GM19351 (cell line): ENCODE results near the gene SH3BGR.

Experiments
- ATAC-seq: cut with Tn5 transposase; IDR thresholded peaks from one replicate; pipeline ENCODE4 v1.9.1; 2021; ENCODE audit warnings: mild to moderate bottlenecking, moderate library complexity; ENCODE audit not compliant: unreplicated experiment

SH3BGR gene

DNA sequence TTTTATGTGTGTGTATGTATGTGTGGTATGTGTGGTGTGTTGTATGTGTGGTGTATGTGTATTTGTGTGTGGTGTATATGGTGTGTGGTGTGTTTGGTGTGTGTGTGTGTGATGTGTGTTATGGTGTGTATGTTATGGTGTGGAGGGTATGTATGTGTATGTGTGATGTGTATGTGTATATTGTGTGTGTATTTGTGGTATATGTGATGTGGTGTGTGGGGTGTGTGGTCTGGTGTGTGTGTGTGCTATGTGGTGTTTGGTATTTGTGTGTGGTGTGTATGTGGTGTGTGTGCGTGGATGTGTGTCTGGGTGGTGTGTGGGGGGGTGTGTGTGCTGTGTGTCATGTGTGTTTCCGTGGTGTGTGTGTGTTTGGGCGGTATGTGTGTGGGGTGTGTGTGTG lies 59.3 kb downstream of the SH3BGR start:
- no peak for ATAC-seq

DNA sequence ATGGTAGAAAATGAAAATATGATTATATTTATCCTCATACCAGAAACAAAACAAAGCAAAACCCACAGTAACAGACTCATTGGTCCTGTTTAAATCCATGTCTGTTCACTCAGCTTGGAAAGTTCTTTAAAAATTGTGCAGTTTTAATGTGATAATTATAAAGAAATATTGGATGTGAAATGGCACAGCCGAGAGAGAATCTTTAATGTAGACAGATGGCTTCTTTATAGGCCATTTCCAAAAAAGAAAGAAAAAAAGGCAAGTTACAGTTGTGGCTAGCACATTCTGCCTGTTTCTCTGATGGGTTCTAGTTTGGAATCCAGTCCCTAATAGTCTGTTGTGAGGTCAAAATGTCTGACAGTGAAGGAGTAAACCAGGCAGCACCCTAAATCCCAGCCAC lies 62.0 kb downstream of the SH3BGR start:
- ATAC-seq: no peak

DNA sequence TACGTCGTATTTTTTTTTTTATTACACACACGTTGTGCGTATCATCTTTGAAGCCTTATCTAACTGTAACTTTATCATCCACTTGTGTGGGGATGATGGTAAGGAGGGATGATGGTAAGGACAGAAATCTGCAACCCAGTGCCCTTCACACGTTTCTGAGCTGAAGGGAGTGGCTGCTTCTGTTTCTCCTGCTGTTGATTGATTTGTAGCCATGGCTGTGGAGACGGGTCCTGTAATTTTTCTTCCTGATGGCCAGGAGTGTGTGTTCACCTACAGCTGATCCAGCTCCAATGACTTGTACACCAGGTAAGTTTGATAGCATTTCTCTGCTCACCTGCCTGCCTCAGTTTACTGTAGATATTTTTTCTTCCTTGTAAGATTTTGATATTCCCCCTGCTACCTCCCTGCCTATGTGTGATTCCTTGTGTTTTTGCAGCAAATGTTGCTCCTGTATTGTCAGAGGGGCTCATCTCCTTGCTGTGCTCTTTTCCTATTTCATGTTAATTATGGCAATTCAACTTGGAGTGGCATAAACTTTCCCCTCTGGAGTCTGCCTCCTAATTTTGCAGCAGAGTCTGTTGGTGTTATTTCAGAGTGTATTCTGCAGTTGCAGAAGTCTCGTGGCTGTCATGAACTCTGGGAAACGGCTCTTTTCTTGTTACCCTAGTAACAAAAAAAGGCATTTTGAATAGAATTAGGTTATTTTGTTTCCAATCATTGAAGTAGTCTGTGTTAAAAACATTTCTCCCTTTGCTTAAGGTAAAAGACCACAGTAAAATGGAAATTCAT lies 64.1 kb downstream of the SH3BGR start:
- no peak for ATAC-seq

DNA sequence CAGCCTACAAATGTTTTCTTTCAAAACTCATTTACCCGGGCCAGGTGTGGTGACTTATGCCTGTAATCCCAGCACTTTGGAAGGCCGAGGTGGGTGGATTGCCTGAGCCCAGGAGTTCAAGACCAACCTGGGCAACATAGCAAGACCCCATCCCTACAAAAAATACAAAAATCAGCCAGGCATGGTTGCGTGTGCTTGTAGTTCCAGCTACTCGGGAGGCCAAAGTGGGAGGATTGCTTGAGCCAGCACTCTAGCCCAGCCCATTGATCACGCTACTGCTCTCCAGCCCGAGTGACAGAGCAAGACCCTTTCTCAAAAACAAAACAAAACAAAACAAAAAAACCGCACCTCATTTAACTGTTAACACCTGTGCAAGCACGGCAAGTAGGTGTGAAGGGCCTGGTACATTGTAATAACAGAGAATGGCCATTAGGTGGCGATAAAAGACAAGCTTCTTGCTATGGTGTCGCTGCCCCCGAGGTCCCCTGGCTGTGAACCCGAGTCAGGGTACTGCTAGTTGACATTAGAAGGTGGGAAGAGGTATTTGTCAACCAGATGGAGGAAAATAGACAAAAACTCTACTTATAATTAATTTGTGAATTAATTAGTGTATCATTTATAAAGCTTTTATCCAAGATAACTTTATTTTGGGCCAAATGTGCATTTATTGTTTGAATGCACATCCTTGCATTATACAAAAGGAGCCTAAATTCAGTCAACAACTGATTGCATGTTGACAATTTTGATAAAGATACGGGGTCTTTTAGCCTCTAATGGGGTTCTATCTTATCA lies 66.5 kb downstream of the SH3BGR start:
- peak; percentile 73 for ATAC-seq

DNA sequence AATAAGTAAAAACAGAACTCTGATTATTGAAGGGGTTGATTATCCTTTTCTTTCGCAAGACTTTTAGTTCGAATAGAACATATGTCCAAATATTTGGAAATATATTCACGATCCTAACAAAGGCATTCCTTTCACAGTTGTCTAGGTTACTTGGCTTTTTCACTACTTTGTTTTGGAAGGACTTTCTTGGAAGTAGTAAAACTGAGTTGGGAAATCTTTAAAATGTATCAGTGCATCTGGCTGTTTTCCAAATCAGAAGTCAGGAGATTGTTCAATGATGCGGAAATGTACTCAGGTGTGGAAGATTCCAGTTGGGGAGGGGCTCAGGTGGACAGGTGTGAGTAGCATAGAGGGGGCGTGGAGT lies 67.1 kb downstream of the SH3BGR start:
- ATAC-seq: no peak

DNA sequence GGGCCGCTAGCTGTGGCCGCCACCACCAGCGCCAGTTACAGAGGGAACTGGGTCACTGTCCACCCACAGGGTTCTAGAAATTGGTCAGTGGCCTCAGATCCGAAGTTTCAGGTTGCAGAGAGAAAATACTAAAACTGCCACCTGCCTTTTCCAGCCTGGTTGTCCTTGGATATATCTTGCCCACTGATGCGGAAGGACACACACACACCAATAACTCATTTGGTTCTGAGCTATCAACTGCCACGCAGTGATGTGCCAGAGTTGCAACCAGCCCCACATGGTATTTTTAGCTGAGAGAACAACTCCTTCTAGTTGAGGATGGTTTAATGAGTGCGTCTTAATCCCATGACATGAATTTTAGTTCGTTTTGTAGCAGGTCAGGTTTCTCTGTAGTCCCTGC lies 68.1 kb downstream of the SH3BGR start:
- no peak for ATAC-seq

DNA sequence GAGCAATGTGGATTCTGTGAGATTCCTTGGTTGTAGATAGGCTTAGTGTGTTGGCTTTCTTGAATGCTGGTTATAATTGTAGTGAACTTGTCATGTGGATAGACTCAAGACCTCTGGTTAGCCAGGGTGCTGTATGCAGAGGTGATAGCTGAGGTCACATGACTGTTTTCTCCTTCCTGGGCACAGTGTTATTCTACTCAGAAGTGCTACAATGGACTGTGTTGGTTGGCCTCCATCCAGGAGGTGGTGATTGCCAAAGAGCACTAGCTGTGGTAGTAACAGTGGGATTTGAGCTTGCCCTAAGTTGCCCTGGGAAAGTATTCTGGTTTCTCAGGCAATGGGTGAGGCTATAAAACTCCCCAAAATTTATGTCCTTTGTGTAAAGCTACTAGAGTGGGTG lies 71.6 kb downstream of the SH3BGR start:
- no peak for ATAC-seq

DNA sequence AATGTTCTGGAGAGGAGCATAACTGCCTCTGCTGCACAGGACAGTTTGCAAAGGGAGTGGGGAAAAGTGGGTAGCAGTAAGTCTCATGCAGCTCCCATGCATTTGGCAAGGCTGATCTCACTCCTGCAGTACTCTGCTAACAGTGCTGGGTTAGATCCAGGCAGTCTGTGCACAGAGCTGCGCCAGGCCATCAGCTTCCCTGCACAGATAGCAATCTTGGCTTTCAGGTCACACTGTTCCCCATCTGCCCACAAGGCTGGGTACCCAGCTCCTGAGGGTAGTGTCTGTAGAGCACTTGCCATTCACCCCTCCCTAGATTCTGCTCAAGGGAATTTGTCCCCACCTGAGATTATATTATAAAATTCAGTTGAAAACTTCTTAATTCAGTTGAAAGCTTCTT lies 72.1 kb downstream of the SH3BGR start:
- ATAC-seq: no peak

DNA sequence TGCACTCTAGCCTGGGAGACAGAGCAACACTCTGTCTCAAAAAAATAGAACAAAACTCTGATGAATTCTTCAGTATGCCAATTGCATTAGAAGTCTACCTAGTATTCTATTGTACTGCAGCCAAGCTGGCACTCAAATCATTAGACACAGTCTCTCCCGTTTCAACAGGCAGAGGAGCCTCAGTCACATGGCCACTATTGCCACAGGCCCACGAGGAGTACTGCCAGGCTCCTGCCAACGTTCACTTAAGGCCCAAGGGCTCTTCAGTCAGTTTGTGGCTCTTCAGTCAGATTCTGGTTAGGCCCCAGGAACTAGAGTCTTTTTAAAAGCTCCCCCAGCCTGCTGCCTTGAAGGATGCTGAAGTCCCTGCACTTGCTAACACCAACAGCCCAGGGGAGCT lies 73.4 kb downstream of the SH3BGR start:
- no peak for ATAC-seq

DNA sequence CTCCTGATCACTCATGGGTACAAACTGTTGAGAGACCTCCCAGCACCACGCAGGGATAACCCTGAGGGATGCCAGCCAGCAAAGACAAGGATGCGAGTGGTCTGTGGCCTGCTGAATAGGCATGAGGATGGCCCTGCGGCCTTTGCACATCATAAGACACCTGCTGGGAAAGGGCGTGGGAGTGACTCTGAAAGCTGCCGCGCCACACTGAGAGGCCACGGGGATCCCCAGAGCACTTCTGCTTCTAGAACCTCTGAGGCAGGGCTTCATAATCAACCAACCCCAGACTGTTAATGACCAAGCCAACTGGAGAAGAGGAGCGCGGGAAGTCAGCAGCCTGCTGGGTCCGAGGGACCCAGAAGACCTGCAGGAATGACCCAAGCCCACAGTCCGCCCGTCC lies 73.8 kb downstream of the SH3BGR start:
- ATAC-seq: no peak

DNA sequence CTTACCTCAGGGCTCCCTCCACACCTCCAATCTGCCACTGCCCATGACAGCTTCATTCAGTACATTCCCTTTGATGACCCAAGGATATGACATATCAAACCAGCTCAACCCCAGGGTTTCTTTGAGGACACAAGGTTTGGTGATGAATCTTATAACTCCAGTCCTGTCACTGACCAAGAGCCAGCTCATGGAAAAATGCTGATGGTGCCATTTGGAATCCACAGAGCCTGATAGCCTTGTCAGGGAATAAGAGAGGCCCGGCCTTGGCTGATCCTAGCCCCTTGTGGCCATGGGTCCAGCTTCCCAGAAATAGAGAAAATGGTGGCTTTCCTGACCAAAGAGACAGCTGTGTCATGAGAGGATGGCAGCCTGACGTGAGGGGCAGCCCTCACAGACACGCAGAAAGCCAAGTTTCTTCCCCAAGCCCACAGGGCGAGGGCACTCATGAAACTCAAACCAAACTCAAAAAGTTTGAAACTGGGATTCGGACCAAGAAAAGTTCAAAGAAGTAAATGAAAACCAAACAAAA lies 75.4 kb downstream of the SH3BGR start:
- ATAC-seq: no peak

DNA sequence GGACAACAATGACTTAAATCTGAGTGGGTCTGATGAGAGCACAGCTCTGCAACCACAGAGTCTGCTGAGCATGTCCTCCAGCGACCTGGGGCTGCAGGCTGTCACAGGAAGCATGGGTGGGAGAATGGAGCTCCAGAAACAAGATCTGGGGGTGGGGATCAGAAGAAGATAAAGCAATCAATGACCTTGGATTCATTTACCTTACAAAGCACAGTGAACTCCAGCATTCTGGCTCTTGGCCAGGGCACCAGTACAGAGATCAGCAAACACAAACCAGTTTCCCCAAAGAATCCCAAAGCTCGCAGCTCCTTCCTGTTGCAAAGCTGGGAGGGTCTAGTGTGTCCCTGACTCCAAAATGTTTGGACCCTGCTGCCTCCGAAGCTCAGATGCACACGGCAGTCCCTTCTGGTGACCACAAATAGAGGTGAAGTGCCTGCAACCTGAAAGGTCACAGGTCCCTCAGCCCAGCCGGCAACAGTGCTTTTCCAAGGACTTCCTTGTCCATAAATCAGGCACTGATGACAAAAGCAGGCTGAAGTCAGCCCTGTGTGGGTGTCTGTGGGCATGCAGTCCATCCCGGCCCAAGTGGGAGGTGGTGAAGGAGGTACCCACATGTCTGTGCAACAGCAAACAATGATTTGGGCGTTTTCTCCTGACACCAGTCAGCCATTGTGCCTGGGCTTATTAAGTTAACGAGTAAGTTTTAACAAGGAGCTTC lies 76.1 kb downstream of the SH3BGR start:
- ATAC-seq: no peak

DNA sequence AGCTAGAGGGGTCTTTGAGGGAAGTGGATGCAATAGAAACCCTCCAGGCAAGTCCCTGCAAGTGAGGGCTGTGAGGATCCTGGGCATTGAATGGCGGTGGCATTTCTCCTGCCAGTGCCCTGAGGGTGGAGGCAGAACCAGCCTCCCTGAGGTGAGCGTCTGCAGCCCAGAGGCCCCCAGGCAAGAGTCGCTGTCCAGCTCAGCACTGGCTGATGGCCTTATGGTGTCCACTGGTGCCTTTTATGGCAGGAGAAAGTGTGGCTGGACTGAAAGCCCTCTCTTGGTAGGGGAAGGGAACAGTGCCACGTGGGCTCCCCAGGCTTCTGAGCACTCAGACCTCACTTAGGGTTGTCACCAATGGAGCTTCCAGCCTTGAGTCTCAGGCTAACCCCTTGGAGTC lies 77.3 kb downstream of the SH3BGR start:
- no peak for ATAC-seq

DNA sequence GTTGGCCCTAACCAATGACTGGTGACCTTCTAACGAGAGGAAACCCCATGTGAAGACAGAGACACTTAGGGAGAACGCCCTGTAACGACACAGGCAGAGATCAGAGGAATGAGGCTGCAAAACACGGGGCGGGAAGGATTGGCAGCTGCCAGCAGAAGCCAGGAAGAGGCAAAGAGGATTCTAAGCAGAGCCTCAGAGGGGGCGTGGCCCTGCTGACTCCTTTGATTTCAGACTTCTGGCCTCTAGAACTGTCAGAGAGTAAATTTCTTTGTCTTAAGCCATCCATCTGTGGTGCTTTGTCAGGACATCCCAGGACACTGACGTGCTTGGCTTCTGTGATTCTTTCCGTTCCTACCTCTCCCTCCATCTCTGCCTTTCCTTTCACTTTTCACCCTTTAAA lies 79.3 kb downstream of the SH3BGR start:
- ATAC-seq: no peak

DNA sequence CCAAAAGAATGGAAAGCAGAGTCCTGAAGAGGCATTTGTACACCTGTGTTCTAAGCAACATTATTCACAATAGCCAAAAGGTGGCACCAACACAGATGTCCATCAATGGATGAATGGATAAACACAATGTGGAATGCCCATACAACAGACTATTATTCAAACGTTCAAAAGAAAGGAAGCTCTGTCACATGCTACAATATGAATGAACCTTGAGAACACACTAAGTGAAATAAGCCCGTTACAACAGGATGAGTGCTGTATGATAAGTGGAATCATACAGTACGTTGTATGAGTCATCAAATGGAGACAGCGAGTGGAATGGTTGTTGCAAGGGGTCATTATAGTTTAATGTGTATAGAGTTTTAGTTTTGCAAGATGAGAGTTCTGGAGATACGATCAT lies 80.1 kb downstream of the SH3BGR start:
- ATAC-seq: no peak

DNA sequence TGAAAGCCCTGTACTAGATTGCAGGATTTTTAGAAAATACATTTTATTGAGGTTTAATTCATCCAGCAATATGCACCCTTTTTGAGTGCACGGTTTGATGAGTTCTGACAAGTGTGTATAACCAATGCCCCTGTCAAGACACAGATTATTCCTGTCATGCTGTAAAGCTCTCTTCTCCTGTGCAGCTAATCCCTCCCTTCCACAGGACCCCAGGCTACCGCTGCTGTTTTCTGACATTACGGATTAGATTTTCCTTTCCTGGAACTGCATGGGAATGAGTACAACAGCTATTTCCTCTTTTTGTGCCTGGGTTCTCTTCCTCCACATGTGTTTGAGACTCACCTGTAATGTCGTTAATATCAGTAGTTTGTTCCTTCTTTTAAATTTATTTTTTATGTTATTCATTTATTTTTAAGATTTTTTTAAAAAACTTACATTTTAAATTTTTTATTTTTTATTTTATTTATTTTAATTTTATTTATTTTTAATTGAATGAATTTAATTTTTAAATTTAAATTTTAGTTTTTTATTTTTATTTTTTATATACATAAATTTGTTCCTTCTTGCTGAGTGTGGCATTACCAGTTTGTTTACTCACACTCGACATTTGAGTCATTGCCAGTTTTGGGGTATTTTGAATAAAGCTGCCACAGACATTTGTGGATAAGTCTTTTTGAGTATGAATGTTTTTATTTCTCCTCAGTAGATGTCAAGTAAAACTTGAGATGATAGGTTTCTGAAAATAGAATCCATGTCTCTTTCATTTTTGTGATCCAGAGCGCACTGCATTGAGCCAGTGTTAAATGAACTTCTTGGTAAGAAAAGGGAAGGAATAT lies 82.0 kb downstream of the SH3BGR start:
- no peak for ATAC-seq

DNA sequence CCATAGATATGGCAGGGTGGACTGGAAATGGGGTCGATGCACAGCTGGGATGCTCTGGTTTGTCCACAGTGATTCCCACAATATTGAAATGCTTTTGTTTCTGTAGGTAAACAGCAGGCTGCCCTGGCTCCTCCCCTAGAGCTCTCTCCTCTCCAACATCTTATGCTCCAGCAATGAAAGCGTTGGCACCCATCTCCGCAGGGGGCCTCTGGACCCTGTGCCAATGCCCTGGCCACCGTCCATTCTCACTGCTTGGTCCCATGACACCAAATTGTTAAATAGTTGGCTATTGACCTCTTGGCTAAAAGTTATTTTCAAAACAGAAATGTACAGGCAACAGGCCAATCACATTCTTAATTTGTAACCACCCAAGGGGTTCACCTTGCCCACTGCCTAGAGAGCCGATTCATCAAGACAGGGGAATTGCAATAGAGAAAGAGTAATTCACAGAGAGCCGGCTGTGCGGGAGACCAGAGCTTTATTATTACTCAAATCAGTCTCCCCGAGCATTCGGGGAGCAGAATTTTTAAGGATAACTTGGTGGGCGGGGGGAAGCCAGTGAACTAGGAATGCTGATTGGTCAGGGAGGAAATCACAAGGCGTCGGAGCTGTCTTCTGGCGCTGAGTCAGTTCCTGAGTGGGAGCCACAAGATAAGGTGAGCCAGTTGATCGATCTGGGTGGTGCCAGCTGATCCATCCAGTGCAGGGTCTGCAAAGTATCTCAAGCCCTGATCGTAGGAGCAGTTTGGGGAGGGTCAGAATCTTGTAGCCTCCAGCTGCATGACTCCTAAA lies 84.1 kb downstream of the SH3BGR start:
- no peak for ATAC-seq

DNA sequence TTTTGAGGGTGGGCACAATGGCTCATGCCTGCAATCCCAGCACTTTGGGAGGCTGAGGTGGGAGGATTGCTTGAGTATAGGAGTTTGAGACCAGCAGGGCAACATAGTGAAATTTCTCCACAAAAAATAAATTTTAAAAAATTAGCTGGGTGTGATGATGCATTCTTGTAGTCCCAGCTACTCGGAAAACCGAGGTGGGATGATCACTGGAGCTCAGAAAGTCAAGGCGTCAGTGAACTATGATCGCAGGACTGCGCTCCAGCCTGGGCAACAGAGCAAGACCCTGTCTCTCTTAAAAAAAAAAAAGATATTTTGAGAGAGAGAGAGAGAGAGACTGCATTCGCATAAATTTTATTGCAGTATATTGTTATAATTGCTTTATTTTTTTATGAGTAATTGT lies 85.1 kb downstream of the SH3BGR start:
- no peak for ATAC-seq

DNA sequence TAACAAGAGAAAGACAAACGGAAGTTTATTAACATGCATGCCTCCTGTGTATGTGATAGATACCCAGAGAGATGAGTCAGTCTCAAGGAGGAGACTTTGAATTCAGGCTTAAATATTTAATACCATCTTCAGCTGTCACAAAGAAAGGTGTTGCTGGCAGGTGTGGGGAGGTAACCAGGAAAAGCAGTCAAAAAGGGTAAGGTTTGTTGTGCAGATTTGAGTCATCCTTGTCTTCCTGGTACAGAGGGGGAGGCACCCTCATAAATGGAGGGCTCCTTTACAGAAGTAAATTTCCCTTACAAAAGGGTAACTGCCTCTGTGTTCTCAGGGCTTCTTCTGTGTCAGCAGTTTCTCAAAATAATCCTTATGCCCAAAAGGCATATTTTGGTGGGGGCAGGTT lies 85.8 kb downstream of the SH3BGR start:
- no peak for ATAC-seq

DNA sequence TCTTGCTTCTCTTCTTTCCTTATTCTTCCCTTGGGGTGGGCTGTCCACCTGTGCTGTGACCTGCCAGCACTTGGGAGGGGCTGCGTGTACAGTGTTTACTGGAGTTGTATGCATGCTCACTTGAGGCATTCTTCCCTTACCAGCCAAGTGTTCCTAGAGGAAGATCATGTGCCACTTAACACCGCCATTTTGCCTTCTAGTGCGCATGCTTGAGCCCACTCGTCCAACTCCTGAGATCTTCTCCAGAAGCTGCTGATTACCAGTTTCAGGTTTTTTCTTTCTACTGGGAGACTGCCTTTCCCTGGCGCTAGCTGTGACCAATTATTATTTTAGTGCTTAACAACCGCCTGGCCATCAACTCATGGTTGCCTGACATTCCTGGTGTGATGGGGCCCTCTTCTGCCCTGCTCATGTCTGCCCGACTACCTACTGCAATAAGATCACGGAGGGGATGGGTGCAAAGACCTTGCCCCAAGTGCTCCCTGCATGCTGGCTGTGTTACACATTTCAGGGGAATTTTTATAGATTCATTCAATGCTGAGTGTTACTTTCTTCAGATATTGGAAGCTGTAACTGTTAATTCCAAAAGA lies 86.8 kb downstream of the SH3BGR start:
- ATAC-seq: no peak
